Endothelial cell of umbilical vein (primary cell): ENCODE results near the gene MACROH2A1.

Experiments used
- EZH2 ChIP-seq: IDR thresholded peaks from 2 replicates; pipeline ENCODE4 v1.6.1; 2012; ENCODE audit warnings: borderline replicate concordance, low read depth, mild to moderate bottlenecking, moderate library complexity, low read length, inconsistent platforms; ENCODE audit not compliant: severe bottlenecking
- JUN ChIP-seq: IDR thresholded peaks from 2 replicates; pipeline ENCODE4 v1.6.1; 2011; ENCODE audit warnings: borderline replicate concordance, low read depth; ENCODE audit not compliant: insufficient read length, insufficient read depth
- POLR2A ChIP-seq: IDR thresholded peaks from 2 replicates; pipeline ENCODE4 v1.6.1; 2012; ENCODE audit warnings: low read depth, mild to moderate bottlenecking, control low read depth, low read length
- POLR2AphosphoS5 ChIP-seq: IDR thresholded peaks from 2 replicates; pipeline ENCODE4 v1.6.1; 2012; ENCODE audit warnings: low read depth, mild to moderate bottlenecking, control low read depth, low read length, moderate library complexity; ENCODE audit not compliant: insufficient read depth
- TF ChIP-seq, protein P1 (sequence below), 2 donors: IDR thresholded peaks; 1 replicate in 1 of 2; 2 replicates in 1 of 2; pipeline ENCODE4 v1.5.1; 2011; ENCODE audit warnings: low read length in 2 of 2, mild to moderate bottlenecking in 2 of 2, moderate library complexity in 2 of 2, control low read depth in 1 of 2, inconsistent platforms in 1 of 2, low read depth in 1 of 2; ENCODE audit not compliant: insufficient read depth in 1 of 2; ENCODE audit errors: extremely low read depth in 1 of 2
- TF ChIP-seq, protein P2 (sequence below): IDR thresholded peaks from 2 replicates; pipeline ENCODE4 v1.6.1; 2011; ENCODE audit not compliant: insufficient read depth, insufficient read length

DNA sequence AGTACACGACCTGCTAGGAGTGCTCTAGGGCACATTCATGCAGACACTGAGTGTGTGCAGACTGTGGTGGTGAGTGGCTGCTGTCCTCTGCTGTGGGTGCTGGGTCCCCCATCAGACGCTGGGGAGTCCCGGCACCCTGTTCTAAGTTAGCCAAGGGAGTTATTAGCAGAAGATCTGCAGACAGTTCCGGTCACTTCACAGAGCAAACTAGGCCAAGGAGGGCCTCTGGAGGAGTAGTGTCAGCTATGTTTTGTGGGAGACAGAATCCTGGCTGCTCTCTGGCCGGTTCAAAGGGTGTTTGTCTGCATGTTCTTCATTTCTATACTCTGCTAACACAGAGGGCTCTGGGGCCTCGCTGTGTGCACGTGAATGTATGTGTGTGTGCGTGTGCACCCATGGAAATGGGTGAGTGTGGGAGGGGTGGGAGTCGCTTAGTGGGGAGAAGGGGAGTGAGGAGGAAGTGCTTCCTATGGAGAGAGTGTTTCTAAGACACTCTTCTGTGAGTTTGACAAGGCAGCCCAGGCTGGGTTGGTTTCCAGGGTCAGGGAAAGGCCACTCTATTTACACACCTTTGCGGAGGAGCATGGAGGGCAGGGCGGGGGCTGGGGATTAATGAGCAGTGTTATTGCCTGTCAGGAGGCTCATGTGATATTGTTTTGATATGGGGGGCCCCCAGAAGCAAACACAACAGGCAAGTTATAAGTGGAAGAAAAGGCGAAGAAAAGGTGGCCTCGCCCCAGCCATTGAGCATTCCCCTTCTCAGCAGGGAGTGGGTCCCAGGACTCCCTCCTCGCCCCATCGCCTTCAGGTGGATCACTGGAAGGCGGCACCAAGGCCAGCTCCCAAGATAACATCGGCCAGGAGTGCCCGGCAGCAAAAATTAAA is 68.9 kb downstream of the MACROH2A1 start:
- TF ChIP-seq JUN (no peak), POLR2AphosphoS5 (no peak), POLR2A (no peak), EZH2 (no peak)
- TF ChIP-seq, protein P1, sequence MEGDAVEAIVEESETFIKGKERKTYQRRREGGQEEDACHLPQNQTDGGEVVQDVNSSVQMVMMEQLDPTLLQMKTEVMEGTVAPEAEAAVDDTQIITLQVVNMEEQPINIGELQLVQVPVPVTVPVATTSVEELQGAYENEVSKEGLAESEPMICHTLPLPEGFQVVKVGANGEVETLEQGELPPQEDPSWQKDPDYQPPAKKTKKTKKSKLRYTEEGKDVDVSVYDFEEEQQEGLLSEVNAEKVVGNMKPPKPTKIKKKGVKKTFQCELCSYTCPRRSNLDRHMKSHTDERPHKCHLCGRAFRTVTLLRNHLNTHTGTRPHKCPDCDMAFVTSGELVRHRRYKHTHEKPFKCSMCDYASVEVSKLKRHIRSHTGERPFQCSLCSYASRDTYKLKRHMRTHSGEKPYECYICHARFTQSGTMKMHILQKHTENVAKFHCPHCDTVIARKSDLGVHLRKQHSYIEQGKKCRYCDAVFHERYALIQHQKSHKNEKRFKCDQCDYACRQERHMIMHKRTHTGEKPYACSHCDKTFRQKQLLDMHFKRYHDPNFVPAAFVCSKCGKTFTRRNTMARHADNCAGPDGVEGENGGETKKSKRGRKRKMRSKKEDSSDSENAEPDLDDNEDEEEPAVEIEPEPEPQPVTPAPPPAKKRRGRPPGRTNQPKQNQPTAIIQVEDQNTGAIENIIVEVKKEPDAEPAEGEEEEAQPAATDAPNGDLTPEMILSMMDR (IDR thresholded peaks at IDR 0.05; ENCODE audit: extremely low read depth in 1 of 2, insufficient read depth in 1 of 2, low read depth in 1 of 2, low read length in 2 of 2) = no peak
- TF ChIP-seq, protein P2, sequence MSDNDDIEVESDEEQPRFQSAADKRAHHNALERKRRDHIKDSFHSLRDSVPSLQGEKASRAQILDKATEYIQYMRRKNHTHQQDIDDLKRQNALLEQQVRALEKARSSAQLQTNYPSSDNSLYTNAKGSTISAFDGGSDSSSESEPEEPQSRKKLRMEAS = no peak
